ENCODE results near the gene ATP10B. TPM values are rescaled to one million over a fixed set of nuclear protein-coding genes. Genes with fewer than 3 reads are reported as not detected.

Gene ATP10B
- polyA plus RNA-seq, 1 donor from 2014 or later: 1.9 TPM

- Histone ChIP-seq H3K4me2 (ENCODE audit: low read length) (no peak overlapping the region), H3K27ac (ENCODE audit: low read length) (no peak overlapping the region), H3K9me3 (ENCODE audit: low read length) (no peaks in the 10 kb centered on the region), H2AFZ (ENCODE audit: low read depth, low read length) (no peak overlapping the region), H3K79me2 (replicated peaks; ENCODE audit: insufficient read depth, low read length) (no peaks in the 10 kb centered on the region), H3F3A (ENCODE audit: insufficient read depth, low read length, poor library complexity, severe bottlenecking) (no peaks in the 10 kb centered on the region), H3K4me3 (ENCODE audit: low read length) (no peak overlapping the region), H3K9me2 (ENCODE audit: insufficient read depth, low read length) (no peaks in the 10 kb centered on the region), H3K36me3 (ENCODE audit: insufficient read depth, low read length) (no peaks in the 10 kb centered on the region), H3K9ac (ENCODE audit: low read length) (no peak overlapping the region), H3K27me3 (ENCODE audit: insufficient read depth, low read depth, low read length) (no peaks in the 10 kb centered on the region), H4K20me1 (ENCODE audit: insufficient read depth) (no peaks in the 10 kb centered on the region)
- TF ChIP-seq RAD21 (conservative IDR thresholded peaks at IDR 0.05) (no peak), SMC3 (conservative IDR thresholded peaks at IDR 0.05; ENCODE audit: poor library complexity) (no peak), EP300 (conservative IDR thresholded peaks at IDR 0.05; ENCODE audit: poor library complexity, severe bottlenecking) (no peak), REST (IDR thresholded peaks at IDR 0.05; ENCODE audit: borderline replicate concordance) (no peak), CTCF (IDR thresholded peaks at IDR 0.05; ENCODE audit: poor library complexity, severe bottlenecking) (no peak), MXI1 (conservative IDR thresholded peaks at IDR 0.05; ENCODE audit: poor library complexity, severe bottlenecking) (no peak), POLR2AphosphoS5 (IDR thresholded peaks at IDR 0.05) (no peak), TAF1 (IDR thresholded peaks at IDR 0.05; ENCODE audit: low read depth) (no peak), EZH2 (IDR thresholded peaks at IDR 0.05; ENCODE audit: borderline replicate concordance, insufficient read depth, low read length, poor library complexity, severe bottlenecking) (no peak)
Measured at GRCh38 chr5:160660132-160660531, 191.9 kb downstream of the ATP10B start.

- TF ChIP-seq REST (IDR thresholded peaks at IDR 0.05; ENCODE audit: borderline replicate concordance): no peak
- TF ChIP-seq MXI1 (conservative IDR thresholded peaks at IDR 0.05; ENCODE audit: poor library complexity, severe bottlenecking): no peak
- TF ChIP-seq POLR2AphosphoS5 (IDR thresholded peaks at IDR 0.05): no peak
- no peak for TF ChIP-seq CTCF (IDR thresholded peaks at IDR 0.05; ENCODE audit: poor library complexity, severe bottlenecking)
- TF ChIP-seq TAF1 (IDR thresholded peaks at IDR 0.05; ENCODE audit: low read depth): no peak
- TF ChIP-seq RAD21 (conservative IDR thresholded peaks at IDR 0.05): no peak
Measured at GRCh38 chr5:160657622-160658458, 194.2 kb downstream of the ATP10B start.

More at GRCh38 chr5:160657622-160658458, 194.2 kb downstream of the ATP10B start:
- Histone ChIP-seq H2AFZ (ENCODE audit: low read depth, low read length) (no peak overlapping the region), H3F3A (ENCODE audit: insufficient read depth, low read length, poor library complexity, severe bottlenecking) (no peaks in the 10 kb centered on the region), H3K4me2 (ENCODE audit: low read length) (no peak overlapping the region), H3K4me3 (ENCODE audit: low read length) (no peak overlapping the region), H3K36me3 (ENCODE audit: insufficient read depth, low read length) (no peaks in the 10 kb centered on the region), H4K20me1 (ENCODE audit: insufficient read depth) (no peaks in the 10 kb centered on the region), H3K27ac (ENCODE audit: low read length) (no peak overlapping the region), H3K9me3 (ENCODE audit: low read length) (no peaks in the 10 kb centered on the region), H3K9me2 (ENCODE audit: insufficient read depth, low read length) (no peaks in the 10 kb centered on the region), H3K27me3 (ENCODE audit: insufficient read depth, low read depth, low read length) (no peaks in the 10 kb centered on the region), H3K79me2 (replicated peaks; ENCODE audit: insufficient read depth, low read length) (no peaks in the 10 kb centered on the region), H3K9ac (ENCODE audit: low read length) (no peak overlapping the region)

Data from neural cell (in vitro differentiated cells).